HG03175 (cell line): ENCODE measurements around the gene VWA1.
"Not testable (repeated sequence)": the region's sequence is repeated elsewhere in the genome, so short reads cannot be mapped to it uniquely, and the experiment has no call there.

Experiments used
- ATAC-seq: cut with Tn5 transposase; IDR thresholded peaks from one replicate; pipeline ENCODE4 v1.9.1; 2021; ENCODE audit warnings: mild to moderate bottlenecking, moderate library complexity; ENCODE audit not compliant: unreplicated experiment

The VWA1 gene

GRCh38 chr1:1422465-1423244, 12.8 kb upstream of the VWA1 start:
- no peak for ATAC-seq

- no peak for ATAC-seq
Observed at GRCh38 chr1:1423245-1423597, 12.3 kb upstream of the VWA1 start.

GRCh38 chr1:1424707-1425106, 10.8 kb upstream of the VWA1 start:
- no peak for ATAC-seq

- no peak for ATAC-seq
Observed at GRCh38 chr1:1425426-1425752, 10.1 kb upstream of the VWA1 start.

- ATAC-seq, result no peak
Observed at GRCh38 chr1:1425753-1426495, 9.6 kb upstream of the VWA1 start.

- no peak for ATAC-seq
Observed at GRCh38 chr1:1426496-1427105, 8.9 kb upstream of the VWA1 start.

- no peak for ATAC-seq
Observed at GRCh38 chr1:1427106-1427819, 8.2 kb upstream of the VWA1 start.

GRCh38 chr1:1427820-1428148, 7.7 kb upstream of the VWA1 start:
- ATAC-seq, result no peak

GRCh38 chr1:1428174-1428573, 7.3 kb upstream of the VWA1 start:
- no peak for ATAC-seq

- not testable (repeated sequence) for ATAC-seq
Observed at GRCh38 chr1:1428967-1429366, 6.5 kb upstream of the VWA1 start.

GRCh38 chr1:1429671-1430073, 5.8 kb upstream of the VWA1 start:
- no peak for ATAC-seq

GRCh38 chr1:1430114-1430982, 5.1 kb upstream of the VWA1 start:
- ATAC-seq, result no peak

GRCh38 chr1:1430992-1431844, 4.3 kb upstream of the VWA1 start:
- ATAC-seq, result no peak

GRCh38 chr1:1431845-1432273, 3.6 kb upstream of the VWA1 start:
- no peak for ATAC-seq

GRCh38 chr1:1432274-1432950, 3.1 kb upstream of the VWA1 start:
- ATAC-seq, result no peak

- ATAC-seq, result no peak
Observed at GRCh38 chr1:1432951-1433803, 2.3 kb upstream of the VWA1 start.

- no peak for ATAC-seq
Observed at GRCh38 chr1:1433804-1434130, 1.7 kb upstream of the VWA1 start.

GRCh38 chr1:1434131-1434823, 1.2 kb upstream of the VWA1 start:
- ATAC-seq, result no peak
